Activated T-cell treated with anti-CD3 and anti-CD28 coated beads, Interleukin-2, amount 50 U/mL, for 1 hour (primary cell): ENCODE results near the gene WARS2.
"Not testable (repeated sequence)": the region's sequence is repeated elsewhere in the genome, so short reads cannot be mapped to it uniquely, and the experiment has no call there.

Experiments used
- DNase-seq: peaks from one replicate; pipeline ENCODE4 v3.0.0-alpha.2; 2020

Gene WARS2

GRCh38 chr1:119136401-119136800 is 4.1 kb downstream of the WARS2 start:
- no peak for DNase-seq

GRCh38 chr1:119133987-119134386 is 6.5 kb downstream of the WARS2 start:
- no peak for DNase-seq

- no peak for DNase-seq
Measured at GRCh38 chr1:119132179-119132578, 8.3 kb downstream of the WARS2 start.

GRCh38 chr1:119125874-119126273 is 14.6 kb downstream of the WARS2 start:
- DNase-seq, result no peak

GRCh38 chr1:119124764-119125163 is 15.7 kb downstream of the WARS2 start:
- no peak for DNase-seq

- DNase-seq, result not testable (repeated sequence)
Measured at GRCh38 chr1:119121872-119122271, 18.6 kb downstream of the WARS2 start.

- DNase-seq, result no peak
Measured at GRCh38 chr1:119116725-119117124, 23.7 kb downstream of the WARS2 start.

GRCh38 chr1:119115736-119116135 is 24.7 kb downstream of the WARS2 start:
- no peak for DNase-seq

- no peak for DNase-seq
Measured at GRCh38 chr1:119115311-119115710, 25.1 kb downstream of the WARS2 start.

GRCh38 chr1:119114786-119115185 is 25.7 kb downstream of the WARS2 start:
- DNase-seq, result no peak

GRCh38 chr1:119112791-119113190 is 27.7 kb downstream of the WARS2 start:
- DNase-seq, result no peak

- DNase-seq, result no peak
Measured at GRCh38 chr1:119112244-119112643, 28.2 kb downstream of the WARS2 start.

GRCh38 chr1:119108988-119109387 is 31.5 kb downstream of the WARS2 start:
- DNase-seq, result no peak

GRCh38 chr1:119103764-119104163 is 36.7 kb downstream of the WARS2 start:
- DNase-seq, result no peak

- no peak for DNase-seq
Measured at GRCh38 chr1:119102051-119102450, 38.4 kb downstream of the WARS2 start.

- DNase-seq, result no peak
Measured at GRCh38 chr1:119101563-119101962, 38.9 kb downstream of the WARS2 start.

GRCh38 chr1:119099775-119100174 is 40.7 kb downstream of the WARS2 start:
- no peak for DNase-seq

- no peak for DNase-seq
Measured at GRCh38 chr1:119097380-119097779, 43.1 kb downstream of the WARS2 start.

GRCh38 chr1:119093721-119094120 is 46.7 kb downstream of the WARS2 start:
- DNase-seq, result no peak

- DNase-seq, result no peak
Measured at GRCh38 chr1:119091618-119092017, 48.8 kb downstream of the WARS2 start.

GRCh38 chr1:119090250-119090649 is 50.2 kb downstream of the WARS2 start:
- no peak for DNase-seq

GRCh38 chr1:119086830-119087229 is 53.6 kb downstream of the WARS2 start:
- DNase-seq, result no peak

- no peak for DNase-seq
Measured at GRCh38 chr1:119084798-119085197, 55.7 kb downstream of the WARS2 start.

GRCh38 chr1:119083980-119084379 is 56.5 kb downstream of the WARS2 start:
- DNase-seq, result no peak

- DNase-seq, result no peak
Measured at GRCh38 chr1:119083479-119083878, 57.0 kb downstream of the WARS2 start.

GRCh38 chr1:119081700-119082099 is 58.8 kb downstream of the WARS2 start:
- DNase-seq, result no peak
